Lung microvascular endothelial cell (primary cell): ENCODE measurements around the gene GET4. TPM values are rescaled to one million over a fixed set of nuclear protein-coding genes. Genes with fewer than 3 reads are reported as not detected.
A peak's percentile ranks its signal among the peaks of the same experiment; 100 is the strongest.

ENCODE experiments used
- DNase-seq, 2 donors: peaks; one replicate each; pipeline versions ENCODE4 v3.0.0 to v3.0.0-alpha.2; 2010; ENCODE audit warnings: low read depth in 2 of 2
- total RNA-seq: library from RNA; depleted of rRNA; stranded (reverse); fragments of >200 nt; gene quantifications from 2 replicates; pipeline ENCODE4 v1.2.1, GENCODE V29; 2014

Gene GET4
- 34.2 and 38.3 TPM in 2 replicates for total RNA-seq

- peak; percentile 97 to 99 for DNase-seq
These were observed at the start of gene GET4 for GRCh38 chr7:876077-876971. Gene GET4, plus strand, starts transcription at chr7:876554. Its CDS starts 92 bp downstream, at chr7:876646.

- no peak for DNase-seq
These were observed 47.4 kb upstream of the GET4 start for GRCh38 chr7:828793-829561.

- no peak for DNase-seq
These were observed 46.3 kb upstream of the GET4 start for GRCh38 chr7:830069-830468.

- peak; percentile 93 to 95 for DNase-seq
These were observed 44.7 kb upstream of the GET4 start for GRCh38 chr7:831596-832166.

- DNase-seq = peak; percentile 95 to 98
These were observed 44.0 kb upstream of the GET4 start, which contains the start of gene SUN1 for GRCh38 chr7:832167-832967. Gene SUN1, plus strand, starts transcription at chr7:832476. Its CDS starts 49 bp downstream, at chr7:832525.

GRCh38 chr7:832968-833424 lies 43.4 kb upstream of the GET4 start:
- DNase-seq = no peak

- peak in 1 of 2 donors; percentile 28 for DNase-seq
These were observed 42.6 kb upstream of the GET4 start for GRCh38 chr7:833601-834258.

- no peak for DNase-seq
These were observed 42.1 kb upstream of the GET4 start for GRCh38 chr7:834277-834676.

- no peak for DNase-seq
These were observed 41.3 kb upstream of the GET4 start for GRCh38 chr7:835021-835420.

- peak in 1 of 2 donors; percentile 30 for DNase-seq
These were observed 40.6 kb upstream of the GET4 start for GRCh38 chr7:835485-836401.

- peak; percentile 81 for DNase-seq
These were observed 39.9 kb upstream of the GET4 start for GRCh38 chr7:836429-836828.

- no peak for DNase-seq
These were observed 39.4 kb upstream of the GET4 start for GRCh38 chr7:837001-837400.

- no peak for DNase-seq
These were observed 36.3 kb upstream of the GET4 start for GRCh38 chr7:840001-840600.

GRCh38 chr7:841943-842342 lies 34.4 kb upstream of the GET4 start:
- DNase-seq = no peak

GRCh38 chr7:842431-843031 lies 33.8 kb upstream of the GET4 start:
- DNase-seq = no peak

GRCh38 chr7:843230-843629 lies 33.1 kb upstream of the GET4 start:
- DNase-seq = no peak

- no peak for DNase-seq
These were observed 32.3 kb upstream of the GET4 start for GRCh38 chr7:844043-844442.

GRCh38 chr7:844514-844913 lies 31.8 kb upstream of the GET4 start:
- DNase-seq = no peak

- DNase-seq = no peak
These were observed 31.3 kb upstream of the GET4 start for GRCh38 chr7:845091-845490.
